Astrocyte of the hippocampus (primary cell): ENCODE measurements around the gene BHLHA9.

Experiments used
- DNase-seq: peaks from one replicate; pipeline ENCODE4 v3.0.0; 2011; ENCODE audit warnings: low read depth, low spot score

BHLHA9 gene

GRCh38 chr17:1255041-1255440 lies 15.2 kb upstream of the BHLHA9 start:
- DNase-seq, result no peak

DNA sequence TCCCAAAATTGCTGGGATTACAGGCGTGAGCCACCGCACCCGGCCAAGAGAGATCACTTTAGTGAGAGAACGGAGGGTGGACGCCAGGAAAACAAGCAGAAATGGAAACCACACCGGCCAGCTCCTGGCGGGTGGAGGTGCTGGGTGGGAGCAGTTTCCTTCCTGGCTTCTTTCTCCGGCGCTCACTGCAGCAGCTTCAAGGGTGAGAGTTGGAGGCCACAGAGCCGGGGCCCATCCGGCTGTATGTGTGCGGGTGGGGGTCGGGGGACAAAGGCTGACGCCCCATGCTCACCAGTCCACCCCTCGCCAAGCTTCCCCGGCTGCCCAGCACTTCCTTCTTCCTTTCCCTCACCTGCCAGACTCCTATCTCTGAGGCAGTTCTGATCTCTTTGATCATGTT lies 13.5 kb upstream of the BHLHA9 start:
- no peak for DNase-seq

GRCh38 chr17:1260086-1260769 lies 10.0 kb upstream of the BHLHA9 start:
- no peak for DNase-seq

DNA sequence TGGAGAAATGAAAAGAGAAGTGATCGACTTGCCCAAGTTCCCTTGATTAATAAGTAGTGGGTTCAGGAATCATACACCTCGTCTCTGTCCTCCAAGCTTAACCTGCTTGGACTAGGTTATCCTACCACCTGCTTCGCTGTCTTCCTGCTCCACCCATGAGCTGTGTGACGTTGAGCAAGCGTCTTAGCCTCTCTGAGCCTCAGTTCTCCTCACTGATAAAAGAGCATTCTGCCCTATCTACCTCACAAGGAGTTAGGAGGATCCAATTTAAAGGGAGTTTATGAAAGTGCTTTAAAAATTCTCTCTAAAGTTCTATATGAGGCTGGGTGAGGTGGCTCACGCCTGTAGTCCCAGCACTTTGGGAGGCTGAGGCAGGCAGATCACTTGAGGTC lies 9.5 kb upstream of the BHLHA9 start:
- no peak for DNase-seq

DNA sequence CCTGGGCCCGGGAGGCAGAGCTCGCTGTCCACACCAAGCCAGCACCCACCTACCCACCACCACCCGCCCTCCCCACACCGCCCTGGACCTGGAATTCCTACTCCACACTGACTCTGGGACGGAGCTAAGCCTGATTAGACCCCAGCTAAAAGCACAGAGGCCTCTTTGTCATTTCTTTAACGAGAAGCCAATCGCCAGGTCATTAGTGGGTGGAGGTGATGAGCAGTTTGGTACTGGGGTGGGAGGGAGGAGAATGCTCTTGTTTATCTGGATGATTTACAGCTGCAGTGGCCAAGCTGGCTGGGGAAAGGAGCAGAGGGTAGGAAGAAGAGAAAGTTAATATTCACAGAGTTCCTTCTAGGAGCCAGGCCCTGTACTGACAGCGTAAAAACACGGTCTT lies 6.0 kb upstream of the BHLHA9 start:
- no peak for DNase-seq

DNA sequence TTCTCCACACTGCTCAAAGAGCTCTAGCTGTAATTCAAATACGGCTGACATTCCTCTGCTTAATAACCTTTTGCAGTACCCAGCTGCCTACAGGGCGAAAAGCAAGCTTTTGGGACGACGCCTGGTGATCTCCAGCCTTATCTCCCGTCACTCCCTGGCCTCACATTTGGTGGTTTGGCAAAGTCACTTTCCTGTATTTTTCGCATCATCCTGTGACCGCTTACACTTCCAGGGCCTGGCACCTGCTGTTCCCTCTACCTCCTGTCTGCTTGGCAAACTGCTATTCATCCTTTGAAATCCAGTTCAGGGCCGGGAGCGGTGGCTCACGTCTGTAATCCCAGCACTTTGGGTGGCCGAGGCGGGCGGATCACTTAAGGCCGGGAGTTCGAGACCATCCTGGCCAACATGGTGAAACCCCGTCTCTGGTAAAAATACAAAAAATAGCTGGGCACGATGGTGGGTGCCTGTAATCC lies 2.7 kb upstream of the BHLHA9 start:
- peak; percentile 44 for DNase-seq

DNA sequence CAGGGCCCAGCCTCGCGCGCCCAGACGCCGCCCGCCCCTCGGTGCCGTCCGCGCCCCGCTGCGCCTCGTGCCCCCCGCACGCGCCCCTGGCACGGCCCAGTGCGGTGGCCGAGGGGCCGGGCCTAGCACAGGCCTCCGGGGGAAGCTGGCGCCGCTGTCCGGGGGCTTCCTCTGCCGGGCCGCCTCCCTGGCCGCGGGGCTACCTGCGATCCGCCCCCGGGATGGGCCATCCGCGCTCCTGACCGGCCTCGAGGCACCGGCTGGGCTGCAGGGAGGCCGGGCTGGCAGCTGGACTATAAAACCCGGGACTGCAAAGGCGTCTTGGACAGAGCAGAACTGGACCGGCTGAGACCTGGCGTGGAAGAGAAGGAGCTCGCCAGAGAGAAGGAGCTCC lies 783 bp downstream of the BHLHA9 start:
- DNase-seq, result no peak

DNA sequence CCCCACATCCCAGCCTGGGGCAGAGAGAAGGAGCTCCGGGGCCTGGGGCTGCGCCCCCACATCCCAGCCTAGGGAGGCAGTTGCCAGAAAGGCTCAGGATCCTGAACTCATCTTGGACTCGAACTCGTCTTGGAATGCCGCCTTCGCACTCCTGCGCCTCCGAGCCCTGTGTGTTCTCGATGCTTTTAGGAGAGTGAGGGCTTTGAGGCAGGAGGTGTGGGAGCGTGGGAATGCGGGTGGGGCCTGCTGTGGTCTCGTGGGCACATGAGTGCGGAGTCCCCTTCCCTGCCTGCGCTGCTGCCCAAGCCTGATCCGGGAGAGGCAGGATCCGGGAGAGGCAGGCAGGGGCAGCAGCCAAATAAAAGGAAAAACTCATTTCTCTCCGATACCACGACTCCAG lies 1.2 kb downstream of the BHLHA9 start:
- DNase-seq, result no peak

DNA sequence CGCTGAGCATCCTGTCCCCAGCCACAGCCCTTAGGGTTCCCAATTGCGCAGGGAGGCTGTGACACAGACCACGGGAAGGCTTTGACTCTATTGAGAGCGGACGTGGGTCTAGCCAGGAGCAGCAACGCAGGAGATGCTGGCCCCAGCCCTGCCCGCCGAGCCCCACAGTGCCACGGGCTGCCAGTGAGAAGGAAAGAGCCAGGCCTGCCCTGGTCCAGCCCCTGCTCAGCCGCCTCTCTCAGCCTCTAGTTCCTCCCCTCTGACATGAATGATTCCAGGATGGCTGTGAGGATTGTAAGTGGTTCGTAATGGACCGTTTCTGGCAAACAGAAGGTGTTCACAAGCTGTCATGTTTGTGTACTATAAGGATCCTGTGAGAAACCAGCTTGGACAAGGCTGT lies 2.5 kb downstream of the BHLHA9 start:
- DNase-seq, result no peak

GRCh38 chr17:1273492-1274244 lies 3.4 kb downstream of the BHLHA9 start:
- no peak for DNase-seq

DNA sequence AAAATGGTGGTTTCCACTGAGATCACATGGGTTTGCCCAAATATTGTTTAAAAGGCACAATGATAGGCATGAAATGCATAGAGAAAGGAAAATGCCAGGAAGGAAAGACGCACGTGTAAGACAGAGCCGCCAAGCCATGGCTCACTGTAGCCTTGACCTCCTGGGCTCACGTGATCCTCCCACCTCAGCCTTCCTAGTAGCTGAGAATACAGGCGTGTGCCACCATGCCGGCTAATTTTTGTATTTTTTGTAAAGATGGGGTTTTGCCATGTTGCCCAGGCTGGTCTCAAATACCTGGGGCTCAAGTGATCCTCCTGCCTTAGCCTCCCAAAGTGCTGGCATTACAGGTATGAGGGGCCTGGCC lies 4.0 kb downstream of the BHLHA9 start:
- no peak for DNase-seq

GRCh38 chr17:1275205-1275961 lies 5.1 kb downstream of the BHLHA9 start:
- DNase-seq, result no peak

GRCh38 chr17:1275962-1276736 lies 5.9 kb downstream of the BHLHA9 start:
- peak; percentile 76 for DNase-seq

DNA sequence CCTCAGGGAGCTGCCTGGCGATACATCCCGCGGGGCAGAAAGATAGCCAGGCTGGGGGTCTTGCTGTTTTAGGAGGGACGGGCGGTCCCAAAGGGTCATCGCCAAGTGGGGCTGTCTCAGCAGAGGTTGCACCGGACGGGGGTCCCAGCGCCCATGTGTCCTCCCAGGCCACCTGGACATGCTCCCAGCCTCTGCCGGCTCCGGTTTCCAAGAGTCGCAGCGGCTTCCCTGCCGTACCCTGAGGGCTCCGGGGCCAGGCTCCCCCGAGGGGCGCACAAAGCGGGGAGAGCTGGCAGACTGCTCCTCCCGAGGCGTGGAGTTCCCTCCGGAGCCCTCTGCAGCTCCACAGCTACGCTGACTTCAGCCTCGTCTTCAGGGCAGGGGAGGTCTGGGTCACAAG lies 10.4 kb downstream of the BHLHA9 start:
- DNase-seq, result no peak

DNA sequence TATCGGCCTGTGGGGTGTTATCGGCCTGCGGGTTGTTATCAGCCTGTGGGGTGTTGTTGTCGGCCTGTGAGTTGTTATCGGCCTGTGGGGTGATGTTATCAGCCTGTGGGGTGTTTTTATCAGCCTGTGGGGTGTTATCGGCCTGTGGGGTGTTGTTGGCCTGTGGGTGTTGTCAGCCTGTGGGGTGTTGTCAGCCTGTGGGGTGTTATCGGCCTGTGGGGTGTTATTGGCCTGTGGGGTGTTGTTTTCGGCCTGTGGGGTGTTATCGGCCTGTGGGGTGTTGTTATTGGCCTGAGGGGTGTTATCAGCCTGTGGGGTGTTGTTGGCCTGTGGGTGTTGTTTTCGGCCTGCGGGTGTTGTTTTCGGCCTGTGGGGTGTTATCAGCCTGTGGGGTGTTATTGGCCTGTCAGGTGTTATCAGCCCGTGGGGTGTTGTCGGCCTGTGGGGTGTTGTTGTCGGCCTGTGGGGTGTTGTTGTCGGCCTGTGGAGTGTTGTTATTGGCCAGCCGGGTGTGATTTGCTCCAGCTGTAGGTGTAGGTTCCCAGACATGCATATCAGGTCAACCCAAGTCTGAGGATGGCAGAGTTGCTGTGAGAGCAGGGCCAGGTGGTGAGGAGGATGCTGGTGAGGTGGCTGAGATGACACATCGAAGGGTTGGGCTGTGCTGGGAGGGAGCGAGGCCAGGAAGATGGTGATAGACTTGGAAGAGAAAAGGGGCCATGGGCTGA lies 16.3 kb downstream of the BHLHA9 start:
- no peak for DNase-seq

DNA sequence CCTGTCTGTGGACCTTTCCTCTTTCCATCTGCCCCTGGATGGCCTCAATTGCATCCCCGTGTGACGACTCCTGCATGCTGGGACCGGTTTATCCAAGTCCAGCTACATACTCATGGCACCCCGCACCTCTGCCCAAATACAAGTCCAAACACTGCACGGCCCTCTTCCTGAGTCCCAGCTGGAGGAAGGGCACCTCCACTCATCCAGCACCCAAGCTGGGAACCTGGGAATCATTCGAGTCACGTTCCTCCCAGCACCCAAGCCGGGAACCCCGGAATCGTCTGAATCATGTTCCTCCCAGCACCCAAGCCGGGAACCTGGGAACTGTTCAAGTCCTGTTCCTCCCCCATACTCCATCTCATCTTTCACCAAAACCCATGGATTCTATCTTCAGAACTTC lies 19.5 kb downstream of the BHLHA9 start:
- DNase-seq, result no peak

- DNase-seq, result no peak
Observed at GRCh38 chr17:1290676-1291075, 20.4 kb downstream of the BHLHA9 start.

DNA sequence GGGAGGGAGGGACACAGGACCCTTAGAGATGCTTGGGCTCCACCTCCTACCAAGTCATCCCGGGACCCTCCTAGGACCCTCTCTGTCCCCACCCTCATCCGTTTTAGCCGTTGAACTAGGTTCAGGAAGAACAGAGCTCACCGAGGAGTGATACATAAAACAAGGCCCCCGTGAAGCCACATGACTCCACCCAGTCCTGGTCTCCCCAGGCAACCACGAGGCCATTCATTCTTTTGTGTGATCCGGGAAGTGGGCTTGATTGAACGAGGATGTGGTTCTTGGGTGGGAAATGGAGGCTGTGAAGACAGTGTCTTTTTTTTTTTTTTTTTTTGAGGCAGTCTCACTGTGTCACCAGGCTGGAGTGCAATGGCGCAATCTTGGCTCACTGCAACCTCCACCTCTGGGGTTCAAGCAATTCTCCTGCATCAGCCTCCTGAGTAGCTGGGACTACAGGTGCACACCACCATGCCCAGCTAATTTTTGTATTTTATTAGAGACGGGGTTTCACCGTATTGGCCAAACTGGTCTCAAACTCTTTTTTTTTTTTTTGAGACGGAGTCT lies 24.0 kb downstream of the BHLHA9 start:
- no peak for DNase-seq

DNA sequence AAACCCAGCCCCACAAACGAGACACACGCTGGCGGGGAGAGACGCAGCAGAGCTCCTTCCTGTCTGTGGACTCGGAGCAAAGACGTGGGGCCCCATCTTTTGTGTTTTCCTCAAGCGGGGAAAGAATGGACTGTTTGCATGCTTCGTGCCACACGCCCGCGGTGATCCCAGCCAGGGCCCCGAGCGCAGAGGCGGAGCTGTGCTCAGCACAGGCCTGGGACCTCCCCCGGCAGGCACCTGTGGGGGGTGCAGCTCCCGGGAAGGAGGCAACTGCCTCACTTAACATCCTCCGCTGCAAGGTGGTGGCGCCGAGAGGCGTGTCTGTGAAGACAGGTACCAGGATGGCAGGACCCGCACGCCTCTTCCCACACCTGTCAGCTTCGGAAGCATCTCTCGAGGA lies 28.4 kb downstream of the BHLHA9 start:
- peak; percentile 45 for DNase-seq

DNA sequence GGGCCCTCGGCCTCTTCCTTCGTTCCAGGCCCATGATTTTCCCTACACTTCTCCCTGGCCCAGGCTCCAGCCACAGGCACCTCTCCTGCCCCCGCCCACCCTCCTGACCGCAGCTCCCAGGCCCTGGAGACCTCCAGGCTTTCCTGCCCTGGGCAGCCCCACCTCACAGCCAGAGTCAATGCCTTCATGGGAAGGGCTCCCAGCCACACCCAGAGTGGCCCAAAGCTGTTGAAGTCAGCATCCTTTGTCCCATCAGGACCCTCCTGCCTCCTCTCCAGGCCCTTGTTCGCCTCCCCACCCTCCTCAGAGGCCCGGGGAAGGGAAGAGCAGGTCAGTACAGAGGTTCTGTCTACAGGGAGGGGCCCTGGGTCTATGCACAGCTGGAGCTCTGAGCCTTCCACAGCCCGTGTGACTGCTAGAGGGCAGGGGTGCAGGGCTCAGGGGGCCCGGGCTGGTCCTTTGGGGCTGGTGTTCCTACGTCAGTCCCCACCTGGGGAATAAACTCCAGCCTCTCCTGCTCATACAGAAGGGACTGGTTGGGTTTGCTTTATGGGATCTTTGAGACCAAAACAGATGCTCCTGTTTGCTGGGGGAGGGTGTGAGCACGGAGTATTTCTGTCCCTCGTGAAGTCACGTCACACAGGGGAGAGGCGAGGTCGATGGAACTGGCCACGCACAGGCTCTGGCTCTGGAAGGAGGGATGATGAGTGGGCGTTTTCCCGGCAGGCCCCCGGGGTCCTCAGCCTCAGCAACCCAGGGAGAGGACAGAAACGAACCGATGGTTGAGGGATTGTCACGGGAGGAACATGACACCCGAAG lies 29.5 kb downstream of the BHLHA9 start:
- DNase-seq, result no peak
